GM18508 (cell line): ENCODE results near the gene EHD4.

Experiments used
- ATAC-seq: cut with Tn5 transposase; IDR thresholded peaks from one replicate; pipeline ENCODE4 v1.9.1; 2021; ENCODE audit warnings: moderate number of reproducible peaks; ENCODE audit not compliant: insufficient read depth, unreplicated experiment

EHD4 gene

GRCh38 chr15:41886741-41887140, 85.6 kb downstream of the EHD4 start:
- ATAC-seq = no peak

- ATAC-seq = no peak
These were observed 86.5 kb downstream of the EHD4 start for GRCh38 chr15:41885841-41886240.

- ATAC-seq = no peak
These were observed 87.0 kb downstream of the EHD4 start for GRCh38 chr15:41885321-41885720.

- ATAC-seq = no peak
These were observed 87.9 kb downstream of the EHD4 start for GRCh38 chr15:41884458-41884857.

- no peak for ATAC-seq
These were observed 88.9 kb downstream of the EHD4 start for GRCh38 chr15:41883484-41883825.

- no peak for ATAC-seq
These were observed 89.5 kb downstream of the EHD4 start for GRCh38 chr15:41882689-41883483.

- ATAC-seq = no peak
These were observed 90.3 kb downstream of the EHD4 start for GRCh38 chr15:41881920-41882688.

- ATAC-seq = no peak
These were observed 90.8 kb downstream of the EHD4 start for GRCh38 chr15:41881550-41881919.

- ATAC-seq = no peak
These were observed 91.3 kb downstream of the EHD4 start for GRCh38 chr15:41881086-41881485.

GRCh38 chr15:41880156-41880877, 92.0 kb downstream of the EHD4 start:
- no peak for ATAC-seq

- ATAC-seq = no peak
These were observed 93.0 kb downstream of the EHD4 start for GRCh38 chr15:41879321-41879845.

- no peak for ATAC-seq
These were observed 94.0 kb downstream of the EHD4 start for GRCh38 chr15:41878355-41878699.

GRCh38 chr15:41877631-41878354, 94.6 kb downstream of the EHD4 start:
- no peak for ATAC-seq

- ATAC-seq = no peak
These were observed 95.7 kb downstream of the EHD4 start for GRCh38 chr15:41876689-41877088.

- no peak for ATAC-seq
These were observed 96.3 kb downstream of the EHD4 start for GRCh38 chr15:41876007-41876406.

GRCh38 chr15:41874736-41875135, 97.6 kb downstream of the EHD4 start:
- ATAC-seq = no peak

GRCh38 chr15:41873711-41874110, 98.6 kb downstream of the EHD4 start:
- ATAC-seq = no peak

GRCh38 chr15:41872166-41872747, 100.1 kb downstream of the EHD4 start:
- no peak for ATAC-seq

GRCh38 chr15:41871175-41871905, 101.0 kb downstream of the EHD4 start:
- no peak for ATAC-seq
